ENCODE measurements around the gene ACAD10. TPM values are rescaled to one million over a fixed set of nuclear protein-coding genes. Genes with fewer than 3 reads are reported as not detected.

The ACAD10 gene
- total and polyA plus RNA-seq, 2 experiments from 2014 or later, result 33.6 to 46.8 TPM

DNA sequence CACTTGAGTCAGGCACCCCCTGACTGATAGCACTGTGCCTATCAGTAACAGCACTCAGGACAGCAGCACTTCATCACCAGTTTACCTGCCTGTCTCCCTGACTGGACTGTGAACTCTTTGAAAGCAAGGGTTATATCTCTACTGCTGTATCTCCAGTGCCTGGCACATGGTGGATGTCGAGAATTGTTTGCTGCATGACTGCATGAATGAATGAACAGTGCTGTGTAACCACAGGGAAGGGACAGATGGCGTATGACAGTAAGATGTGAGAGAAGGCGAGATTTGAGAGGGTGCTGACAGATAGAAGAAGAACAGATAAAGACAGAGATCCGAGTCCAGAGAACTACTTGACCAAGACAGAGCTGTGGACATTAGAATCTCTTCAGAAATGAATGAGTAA, 29.8 kb upstream of the ACAD10 start:
- H3K36me3 ChIP-seq, result peaks cover 43% of the 10 kb centered on the region
- TF ChIP-seq, protein P1, sequence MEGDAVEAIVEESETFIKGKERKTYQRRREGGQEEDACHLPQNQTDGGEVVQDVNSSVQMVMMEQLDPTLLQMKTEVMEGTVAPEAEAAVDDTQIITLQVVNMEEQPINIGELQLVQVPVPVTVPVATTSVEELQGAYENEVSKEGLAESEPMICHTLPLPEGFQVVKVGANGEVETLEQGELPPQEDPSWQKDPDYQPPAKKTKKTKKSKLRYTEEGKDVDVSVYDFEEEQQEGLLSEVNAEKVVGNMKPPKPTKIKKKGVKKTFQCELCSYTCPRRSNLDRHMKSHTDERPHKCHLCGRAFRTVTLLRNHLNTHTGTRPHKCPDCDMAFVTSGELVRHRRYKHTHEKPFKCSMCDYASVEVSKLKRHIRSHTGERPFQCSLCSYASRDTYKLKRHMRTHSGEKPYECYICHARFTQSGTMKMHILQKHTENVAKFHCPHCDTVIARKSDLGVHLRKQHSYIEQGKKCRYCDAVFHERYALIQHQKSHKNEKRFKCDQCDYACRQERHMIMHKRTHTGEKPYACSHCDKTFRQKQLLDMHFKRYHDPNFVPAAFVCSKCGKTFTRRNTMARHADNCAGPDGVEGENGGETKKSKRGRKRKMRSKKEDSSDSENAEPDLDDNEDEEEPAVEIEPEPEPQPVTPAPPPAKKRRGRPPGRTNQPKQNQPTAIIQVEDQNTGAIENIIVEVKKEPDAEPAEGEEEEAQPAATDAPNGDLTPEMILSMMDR (IDR thresholded peaks at IDR 0.05; ENCODE audit: low read depth, low read length), result no peak

DNA sequence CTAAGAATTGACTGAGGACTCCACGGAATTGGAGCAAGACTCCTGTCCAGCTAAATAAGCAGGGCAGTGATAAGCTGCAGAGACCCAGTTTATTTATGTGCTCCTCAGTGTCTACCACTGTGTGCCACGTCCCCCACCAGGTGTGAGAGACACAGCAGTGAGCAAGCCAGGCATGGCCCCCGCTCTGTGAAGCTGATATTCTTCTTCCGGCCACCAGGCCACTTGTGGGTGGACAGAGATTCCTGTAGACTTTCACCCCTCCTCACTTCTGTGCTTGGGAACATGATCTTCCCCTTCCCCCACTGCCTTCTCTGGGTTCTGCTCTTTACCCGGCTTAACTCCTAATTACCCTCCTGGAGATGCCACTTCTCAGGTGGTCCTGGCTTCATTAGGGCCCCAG, 21.4 kb upstream of the ACAD10 start:
- Histone ChIP-seq H3K9me3 (ENCODE audit: low read depth) (no peaks in the 10 kb centered on the region), H3K27me3 (peaks cover 4% of the 10 kb centered on the region), H3K4me1 (ENCODE audit: low read depth) (peaks cover 11% of the 10 kb centered on the region), H3K4me3 (no peak overlapping the region), H3K36me3 (peaks cover 26% of the 10 kb centered on the region), H3K27ac (no peak overlapping the region)
- TF ChIP-seq, protein P1 (IDR thresholded peaks at IDR 0.05; ENCODE audit: low read depth, low read length), result no peak
- no peak for DNase-seq (ENCODE audit: low read depth in 1 of 2, low spot score in 1 of 2)

More for the DNA sequence above, 29.8 kb upstream of the ACAD10 start:
- Histone ChIP-seq H3K4me1 (ENCODE audit: low read depth) (peaks cover 6% of the 10 kb centered on the region), H3K4me3 (no peak overlapping the region), H3K27ac (no peak overlapping the region), H3K9me3 (ENCODE audit: low read depth) (no peaks in the 10 kb centered on the region), H3K27me3 (peaks cover 19% of the 10 kb centered on the region)
- DNase-seq (ENCODE audit: low read depth in 1 of 2, low spot score in 1 of 2), result peak in 1 of 2 donors; percentile 35

DNA sequence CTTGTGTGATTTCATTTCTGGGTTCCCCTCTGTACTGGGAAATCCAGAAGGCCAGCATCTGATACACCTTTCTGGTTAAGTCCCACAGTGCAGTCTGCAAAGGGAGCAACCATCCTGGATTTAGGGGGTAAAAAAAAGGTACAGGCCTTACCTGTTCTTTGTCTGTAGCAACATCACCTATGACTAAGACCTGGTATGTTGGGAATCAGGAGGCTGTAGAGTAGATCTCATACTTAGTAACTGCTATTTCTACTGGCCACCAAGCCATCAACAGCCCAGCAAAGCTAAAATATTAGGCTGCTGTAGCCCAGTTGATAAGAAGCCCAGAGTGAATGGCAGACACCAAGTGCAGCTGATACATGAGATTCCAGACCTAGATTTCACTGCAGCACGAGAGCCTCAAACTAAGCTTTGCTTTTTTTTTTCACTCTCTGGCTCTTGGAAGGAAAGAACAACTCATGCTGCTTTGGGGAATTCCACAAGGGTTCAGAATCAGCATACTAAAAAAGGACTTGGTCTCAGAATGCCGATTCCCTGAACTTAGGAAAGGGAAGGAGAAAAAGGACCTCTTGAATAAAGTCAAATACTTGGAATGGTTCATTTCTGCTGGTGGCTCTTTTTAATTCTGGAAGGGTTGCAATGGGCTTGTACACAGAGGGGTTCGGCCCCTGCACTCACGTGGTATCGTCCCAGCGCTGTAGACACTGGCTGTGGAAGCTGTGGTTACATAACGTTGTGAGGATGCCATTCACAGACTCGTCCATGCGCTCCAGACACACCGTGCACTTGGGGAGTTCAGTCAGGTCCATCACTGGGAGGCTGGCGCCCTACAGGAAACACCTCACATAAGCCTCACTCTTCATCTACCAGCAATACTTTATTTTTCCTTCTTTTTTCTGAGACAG, 20.6 kb upstream of the ACAD10 start:
- H3K27ac ChIP-seq, result no peak overlapping the region

DNA sequence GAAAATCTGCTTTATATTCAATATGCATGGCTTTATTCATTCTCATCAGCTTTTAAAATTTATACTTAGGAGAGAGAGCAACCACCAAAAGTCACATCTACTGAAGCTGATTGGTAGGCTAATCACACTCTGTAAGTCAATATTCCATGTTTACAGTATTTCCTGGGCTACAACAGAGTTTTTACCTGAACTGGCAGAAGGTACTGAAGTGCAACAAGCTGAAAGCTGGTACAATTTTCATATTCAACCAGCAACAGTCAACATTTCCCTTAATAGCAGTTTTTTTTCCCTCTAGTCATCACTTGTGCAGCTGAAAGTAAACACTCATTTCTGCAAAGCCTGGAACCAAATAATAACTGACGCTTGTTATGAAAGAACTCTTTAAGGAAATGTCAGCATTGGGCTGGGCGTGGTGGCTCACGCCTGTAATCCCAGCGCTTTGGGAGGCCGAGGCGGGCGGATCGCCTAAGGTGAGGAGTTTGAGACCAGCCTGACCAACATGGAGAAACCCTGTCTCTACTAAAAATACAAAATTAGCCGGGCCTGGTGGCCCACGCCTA, 13.0 kb upstream of the ACAD10 start:
- no peak for DNase-seq (ENCODE audit: low read depth in 1 of 2, low spot score in 1 of 2)
- Histone ChIP-seq H3K27me3 (no peaks in the 10 kb centered on the region), H3K9me3 (ENCODE audit: low read depth) (no peaks in the 10 kb centered on the region), H3K4me3 (no peak overlapping the region), H3K36me3 (peaks cover 47% of the 10 kb centered on the region), H3K27ac (no peak overlapping the region), H3K4me1 (ENCODE audit: low read depth) (no peaks in the 10 kb centered on the region)
- TF ChIP-seq, protein P1 (IDR thresholded peaks at IDR 0.05; ENCODE audit: low read depth, low read length), result no peak

More for the DNA sequence above, 20.6 kb upstream of the ACAD10 start:
- no peak for DNase-seq (ENCODE audit: low read depth in 1 of 2, low spot score in 1 of 2)
- peaks cover 11% of the 10 kb centered on the region for H3K4me1 ChIP-seq (ENCODE audit: low read depth)
- H3K27me3 ChIP-seq, result peaks cover 4% of the 10 kb centered on the region
- no peak overlapping the region for H3K4me3 ChIP-seq
- H3K36me3 ChIP-seq, result peaks cover 24% of the 10 kb centered on the region
- TF ChIP-seq, protein P1 (IDR thresholded peaks at IDR 0.05; ENCODE audit: low read depth, low read length), result no peak
- H3K9me3 ChIP-seq (ENCODE audit: low read depth), result no peaks in the 10 kb centered on the region

DNA sequence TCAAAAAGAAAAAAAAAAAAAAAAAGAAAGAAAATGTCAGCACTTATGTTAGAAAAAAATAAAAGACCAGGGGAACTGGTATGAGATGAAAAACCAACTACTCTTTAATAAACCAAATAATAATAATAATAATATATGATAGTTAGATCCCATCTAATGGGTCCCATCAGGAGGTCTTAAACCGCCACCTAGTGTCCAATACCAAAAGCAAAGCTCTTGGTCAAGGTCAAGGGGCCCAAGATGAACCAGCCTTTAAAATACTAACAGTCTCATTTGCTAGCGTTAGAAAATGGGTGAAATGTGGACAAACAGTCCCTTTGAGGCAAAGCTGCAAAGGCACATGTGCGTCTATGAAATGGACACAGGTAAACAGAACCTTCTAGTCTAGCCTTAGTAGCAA, 12.3 kb upstream of the ACAD10 start:
- TF ChIP-seq, protein P1 (IDR thresholded peaks at IDR 0.05; ENCODE audit: low read depth, low read length), result peak; percentile 69
- no peaks in the 10 kb centered on the region for H3K4me1 ChIP-seq (ENCODE audit: low read depth)
- H3K27me3 ChIP-seq, result no peaks in the 10 kb centered on the region
- no peaks in the 10 kb centered on the region for H3K9me3 ChIP-seq (ENCODE audit: low read depth)
- no peak overlapping the region for H3K27ac ChIP-seq
- peak; percentile 54 to 65 for DNase-seq (ENCODE audit: low read depth in 1 of 2, low spot score in 1 of 2)
- H3K36me3 ChIP-seq, result peaks cover 47% of the 10 kb centered on the region
- H3K4me3 ChIP-seq, result no peak overlapping the region

Data from cardiac muscle cell (in vitro differentiated cells and primary cell).